ENCODE data around the gene APC.

The APC gene

DNA sequence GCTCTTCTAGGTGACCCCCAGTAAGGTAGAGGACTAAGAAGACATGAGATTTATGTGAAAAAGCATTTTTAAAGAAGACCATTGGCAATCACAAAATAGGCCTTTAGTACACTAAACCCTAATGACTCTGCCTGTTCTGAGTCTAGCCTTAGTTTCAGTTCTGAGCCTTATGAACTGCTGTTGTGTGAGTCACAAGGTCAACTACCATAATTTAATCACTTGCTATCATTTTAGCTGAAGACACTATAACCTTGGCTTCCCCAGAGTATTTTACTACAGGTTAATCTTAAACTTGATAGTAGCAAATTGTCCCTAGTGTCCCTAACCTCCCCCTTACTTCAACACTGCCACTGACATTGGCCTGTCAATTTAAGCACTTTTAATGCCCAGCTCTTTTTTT is 34.4 kb downstream of the APC start:
- ChIA-PET POLR2A (no interaction called here), CTCF (interaction anchor here (1.1 kb wide), 1 partner anchor 14 kb away, joined by 6 read pairs; no protein-coding TSS in a partner anchor)
- TF ChIP-seq NFRKB (IDR thresholded peaks at IDR 0.05) = no peak
- TF ChIP-seq LEF1 (IDR thresholded peaks at IDR 0.05; ENCODE audit: borderline replicate concordance) = no peak
- no peak for TF ChIP-seq L3MBTL2 (conservative IDR thresholded peaks at IDR 0.05)
- DNase-seq (ENCODE audit: extremely low spot score) = no peak

DNA sequence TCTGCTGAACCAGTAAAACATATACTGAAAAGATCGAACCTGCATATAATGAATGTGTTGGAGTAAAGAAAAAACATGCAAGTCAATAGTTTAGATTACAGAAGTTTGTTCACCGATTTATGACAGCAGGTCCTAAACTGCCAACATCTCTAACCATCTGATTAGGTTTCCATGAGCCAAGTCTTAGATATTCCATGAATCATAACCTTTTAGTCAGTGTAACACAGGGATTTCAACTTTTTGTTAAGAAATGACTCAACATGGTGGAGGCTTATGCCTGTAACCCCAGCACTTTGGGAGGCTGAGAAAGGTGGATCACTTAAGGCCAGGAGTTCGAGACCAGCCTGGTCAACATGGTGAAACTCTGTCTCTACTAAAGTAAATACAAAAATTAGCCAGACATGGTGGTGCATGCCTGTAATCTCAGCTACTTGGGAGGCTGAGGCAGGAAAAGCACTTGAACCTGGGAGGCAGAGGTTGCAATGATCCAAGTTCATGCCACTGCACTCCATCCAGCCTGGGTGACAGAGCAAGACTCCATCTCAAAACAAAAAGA is 38.7 kb downstream of the APC start:
- TF ChIP-seq CTBP1 (IDR thresholded peaks at IDR 0.05; ENCODE audit: borderline replicate concordance) = no peak
- TF ChIP-seq BHLHE40 (IDR thresholded peaks at IDR 0.05; ENCODE audit: borderline replicate concordance) = no peak
- TF ChIP-seq LEF1 (IDR thresholded peaks at IDR 0.05; ENCODE audit: borderline replicate concordance) = no peak
- no peak for TF ChIP-seq ELF4 (IDR thresholded peaks at IDR 0.05)
- no peak for TF ChIP-seq FOXM1 (IDR thresholded peaks at IDR 0.05; ENCODE audit: borderline replicate concordance)
- TF ChIP-seq, protein P1, sequence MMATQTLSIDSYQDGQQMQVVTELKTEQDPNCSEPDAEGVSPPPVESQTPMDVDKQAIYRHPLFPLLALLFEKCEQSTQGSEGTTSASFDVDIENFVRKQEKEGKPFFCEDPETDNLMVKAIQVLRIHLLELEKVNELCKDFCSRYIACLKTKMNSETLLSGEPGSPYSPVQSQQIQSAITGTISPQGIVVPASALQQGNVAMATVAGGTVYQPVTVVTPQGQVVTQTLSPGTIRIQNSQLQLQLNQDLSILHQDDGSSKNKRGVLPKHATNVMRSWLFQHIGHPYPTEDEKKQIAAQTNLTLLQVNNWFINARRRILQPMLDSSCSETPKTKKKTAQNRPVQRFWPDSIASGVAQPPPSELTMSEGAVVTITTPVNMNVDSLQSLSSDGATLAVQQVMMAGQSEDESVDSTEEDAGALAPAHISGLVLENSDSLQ (IDR thresholded peaks at IDR 0.05) = no peak
- no peak for TF ChIP-seq SUZ12 (IDR thresholded peaks at IDR 0.05)
- TF ChIP-seq TARDBP (IDR thresholded peaks at IDR 0.05) = no peak
- TF ChIP-seq HDGF (IDR thresholded peaks at IDR 0.05; ENCODE audit: borderline replicate concordance) = no peak
- no peak for TF ChIP-seq NFRKB (IDR thresholded peaks at IDR 0.05)
- TF ChIP-seq ZNF384 (IDR thresholded peaks at IDR 0.05) = no peak
- no peak for TF ChIP-seq FOXK2 (IDR thresholded peaks at IDR 0.05)
- TF ChIP-seq L3MBTL2 (conservative IDR thresholded peaks at IDR 0.05) = no peak
- no peak for TF ChIP-seq ARNT (IDR thresholded peaks at IDR 0.05)
- no peak for DNase-seq (ENCODE audit: extremely low spot score)
- ChIA-PET POLR2A (no interaction called here), CTCF (interaction anchor here (0.6 kb wide), 1 partner anchor 12 kb away, joined by 4 read pairs; no protein-coding TSS in a partner anchor)

DNA sequence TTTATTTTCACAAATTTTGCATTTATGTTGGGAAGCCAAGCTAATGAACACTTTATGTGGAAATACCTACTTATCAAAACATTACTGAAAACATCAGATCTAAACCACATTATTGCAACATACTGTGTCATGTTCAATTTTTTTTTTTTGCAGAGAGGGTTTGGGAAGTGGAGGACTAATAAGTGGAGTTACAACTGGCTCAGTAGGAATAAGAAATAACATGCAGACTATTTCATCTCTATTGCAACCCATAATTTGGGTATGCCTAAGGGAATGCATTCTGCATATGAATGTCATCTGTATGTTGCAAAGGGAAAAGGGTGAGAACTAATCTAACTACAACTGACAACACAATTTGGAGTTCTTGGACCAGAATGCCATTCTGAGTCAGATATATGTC is 41.8 kb downstream of the APC start:
- CTCF ChIA-PET = no interaction called here
- no peak for TF ChIP-seq BHLHE40 (IDR thresholded peaks at IDR 0.05; ENCODE audit: borderline replicate concordance)
- TF ChIP-seq CTBP1 (IDR thresholded peaks at IDR 0.05; ENCODE audit: borderline replicate concordance) = no peak
- TF ChIP-seq NFRKB (IDR thresholded peaks at IDR 0.05) = no peak
- TF ChIP-seq SP1 (IDR thresholded peaks at IDR 0.05) = no peak
- no peak for TF ChIP-seq FOXM1 (IDR thresholded peaks at IDR 0.05; ENCODE audit: borderline replicate concordance)
- TF ChIP-seq SUZ12 (IDR thresholded peaks at IDR 0.05) = no peak
- TF ChIP-seq ELF4 (IDR thresholded peaks at IDR 0.05) = no peak
- no peak for TF ChIP-seq FOXA1 (IDR thresholded peaks at IDR 0.05)
- no peak for TF ChIP-seq FOXK2 (IDR thresholded peaks at IDR 0.05)
- TF ChIP-seq ZNF384 (IDR thresholded peaks at IDR 0.05) = no peak
- no peak for TF ChIP-seq LEF1 (IDR thresholded peaks at IDR 0.05; ENCODE audit: borderline replicate concordance)
- no peak for TF ChIP-seq ARNT (IDR thresholded peaks at IDR 0.05)
- no peak for TF ChIP-seq HDGF (IDR thresholded peaks at IDR 0.05; ENCODE audit: borderline replicate concordance)
- TF ChIP-seq, protein P1 (IDR thresholded peaks at IDR 0.05) = no peak
- no peak for TF ChIP-seq L3MBTL2 (conservative IDR thresholded peaks at IDR 0.05)
- TF ChIP-seq TARDBP (IDR thresholded peaks at IDR 0.05) = no peak
- no peak for DNase-seq (ENCODE audit: extremely low spot score)
- POLR2A ChIA-PET = no interaction called here

DNA sequence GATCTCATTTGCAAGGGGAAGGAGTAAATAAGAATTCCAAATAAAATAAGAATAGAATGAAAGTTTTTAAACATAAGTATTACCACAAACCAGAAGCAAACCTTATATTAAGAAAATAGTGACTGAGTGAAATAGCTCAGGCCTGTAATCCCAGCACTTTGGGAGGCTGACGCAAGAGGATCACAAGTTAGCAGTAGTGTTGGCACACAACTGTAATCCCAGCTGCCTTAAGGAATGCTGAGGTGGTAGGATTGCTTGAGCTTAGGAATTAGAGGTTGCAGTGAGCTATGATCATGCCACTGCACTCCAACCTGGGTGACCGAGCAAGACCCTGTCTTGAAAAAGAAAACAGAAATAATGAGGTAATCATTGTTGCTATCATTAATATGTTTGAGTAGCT is 47.0 kb downstream of the APC start:
- ChIA-PET CTCF (interaction anchor here (0.6 to 0.8 kb wide), 2 partner anchors 136 to 292 kb away, joined by 3 read pairs; no protein-coding TSS in a partner anchor), POLR2A (no interaction called here)
- no peak for TF ChIP-seq FOXA1 (IDR thresholded peaks at IDR 0.05)
- TF ChIP-seq, protein P1 (IDR thresholded peaks at IDR 0.05) = no peak
- no peak for TF ChIP-seq NFRKB (IDR thresholded peaks at IDR 0.05)
- no peak for TF ChIP-seq LEF1 (IDR thresholded peaks at IDR 0.05; ENCODE audit: borderline replicate concordance)
- no peak for TF ChIP-seq ELF4 (IDR thresholded peaks at IDR 0.05)
- TF ChIP-seq L3MBTL2 (conservative IDR thresholded peaks at IDR 0.05) = no peak
- no peak for TF ChIP-seq TARDBP (IDR thresholded peaks at IDR 0.05)
- no peak for TF ChIP-seq ZNF384 (IDR thresholded peaks at IDR 0.05)
- no peak for TF ChIP-seq FOXK2 (IDR thresholded peaks at IDR 0.05)
- TF ChIP-seq ARNT (IDR thresholded peaks at IDR 0.05) = no peak
- no peak for TF ChIP-seq BHLHE40 (IDR thresholded peaks at IDR 0.05; ENCODE audit: borderline replicate concordance)
- TF ChIP-seq FOXM1 (IDR thresholded peaks at IDR 0.05; ENCODE audit: borderline replicate concordance) = no peak
- TF ChIP-seq SP1 (IDR thresholded peaks at IDR 0.05) = no peak
- TF ChIP-seq CTBP1 (IDR thresholded peaks at IDR 0.05; ENCODE audit: borderline replicate concordance) = no peak
- DNase-seq (ENCODE audit: extremely low spot score) = no peak

DNA sequence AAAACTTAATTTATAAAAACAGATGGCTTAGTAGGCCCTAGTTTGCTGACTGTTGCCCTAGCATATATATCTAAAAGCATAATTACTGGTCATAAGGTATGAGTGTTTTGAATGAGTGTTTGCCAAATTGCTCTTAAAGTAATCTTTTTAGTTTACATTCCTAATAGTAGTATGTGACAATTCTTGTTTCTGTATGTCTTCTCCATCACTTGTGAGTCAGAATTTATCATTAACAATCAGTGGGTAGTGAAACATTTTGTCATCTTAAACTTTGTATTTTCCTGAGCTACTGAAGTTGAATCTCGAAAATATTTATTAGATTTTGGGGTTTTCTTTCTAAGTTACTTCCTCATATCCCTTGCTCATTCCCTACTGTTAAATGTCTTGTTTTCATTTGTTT is 49.6 kb downstream of the APC start:
- DNase-seq (ENCODE audit: extremely low spot score) = no peak
- no peak for TF ChIP-seq BHLHE40 (IDR thresholded peaks at IDR 0.05; ENCODE audit: borderline replicate concordance)
- no peak for TF ChIP-seq ZNF384 (IDR thresholded peaks at IDR 0.05)
- no peak for TF ChIP-seq FOXM1 (IDR thresholded peaks at IDR 0.05; ENCODE audit: borderline replicate concordance)
- TF ChIP-seq SP1 (IDR thresholded peaks at IDR 0.05) = no peak
- ChIA-PET CTCF (no interaction called here), POLR2A (no interaction called here)

DNA sequence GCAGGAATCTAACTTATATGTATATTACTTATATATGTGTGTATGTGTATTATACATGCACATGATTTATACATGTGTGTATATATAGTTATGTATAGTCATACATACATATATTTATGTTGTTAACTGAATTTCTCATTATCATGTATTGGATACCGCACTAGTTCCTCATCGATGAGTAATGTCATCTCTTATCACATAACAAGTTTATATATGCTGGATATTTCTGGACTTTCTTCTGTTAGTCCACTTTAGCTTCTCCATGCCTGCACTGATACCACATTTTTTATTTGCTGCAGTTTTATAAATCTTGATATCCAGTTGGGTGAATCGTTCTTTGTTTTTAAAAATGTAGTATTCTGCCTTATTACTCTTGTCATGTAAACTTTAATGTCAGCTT is 50.2 kb downstream of the APC start:
- POLR2A ChIA-PET = no interaction called here
- TF ChIP-seq ELF4 (IDR thresholded peaks at IDR 0.05) (no peak), SP1 (IDR thresholded peaks at IDR 0.05) (no peak), LEF1 (IDR thresholded peaks at IDR 0.05; ENCODE audit: borderline replicate concordance) (no peak), FOXA1 (IDR thresholded peaks at IDR 0.05) (no peak), ZNF384 (IDR thresholded peaks at IDR 0.05) (no peak), ARNT (IDR thresholded peaks at IDR 0.05) (no peak), L3MBTL2 (conservative IDR thresholded peaks at IDR 0.05) (no peak), HDGF (IDR thresholded peaks at IDR 0.05; ENCODE audit: borderline replicate concordance) (no peak), TARDBP (IDR thresholded peaks at IDR 0.05) (no peak), NFRKB (IDR thresholded peaks at IDR 0.05) (no peak), BHLHE40 (IDR thresholded peaks at IDR 0.05; ENCODE audit: borderline replicate concordance) (no peak), FOXM1 (IDR thresholded peaks at IDR 0.05; ENCODE audit: borderline replicate concordance) (no peak), SUZ12 (IDR thresholded peaks at IDR 0.05) (no peak), FOXK2 (IDR thresholded peaks at IDR 0.05) (no peak), CTBP1 (IDR thresholded peaks at IDR 0.05; ENCODE audit: borderline replicate concordance) (no peak)
- TF ChIP-seq, protein P1 (IDR thresholded peaks at IDR 0.05) = no peak

More for the DNA sequence above, 50.2 kb downstream of the APC start:
- DNase-seq (ENCODE audit: extremely low spot score) = no peak
- CTCF ChIA-PET = no interaction called here

Data from HEK293T (cell line).